Karpas-422 (cell line): ENCODE measurements around the gene KLHL28. TPM values are rescaled to one million over a fixed set of nuclear protein-coding genes. Genes with fewer than 3 reads are reported as not detected.

Experiments
- DNase-seq: peaks from one replicate; pipeline ENCODE4 v3.0.0-alpha.2; 2015
- H2AFZ ChIP-seq: fragments of 200-600 bp; sonication (generic); 2 replicates; pipeline ENCODE4 v1.6.1; 2014; ENCODE audit warnings: antibody characterized with exemption, low read length, mixed read lengths
- H3K27ac ChIP-seq: fragments of 200-600 bp; sonication (generic); 2 replicates; pipeline ENCODE4 v1.5.1; 2014; ENCODE audit warnings: mild to moderate bottlenecking, low read length, moderate library complexity
- H3K27me3 ChIP-seq: fragments of 200-600 bp; sonication (generic); 2 replicates; pipeline ENCODE4 v1.6.1; 2014; ENCODE audit warnings: low read length, mixed read lengths
- H3K36me3 ChIP-seq: fragments of 200-600 bp; sonication (generic); 2 replicates; pipeline ENCODE4 v1.6.1; 2014; ENCODE audit warnings: low read length, mixed read lengths; ENCODE audit not compliant: insufficient read depth
- H3K4me1 ChIP-seq: fragments of 200-600 bp; sonication (generic); 2 replicates; pipeline ENCODE4 v1.6.1; 2014; ENCODE audit warnings: mild to moderate bottlenecking, low read length, mixed read lengths
- H3K4me2 ChIP-seq: fragments of 200-600 bp; sonication (generic); 2 replicates; pipeline ENCODE4 v1.6.1; 2014; ENCODE audit warnings: low read length, low read depth, mild to moderate bottlenecking; ENCODE audit not compliant: poor library complexity, severe bottlenecking
- H3K4me3 ChIP-seq: fragments of 200-600 bp; sonication (generic); 2 replicates; pipeline ENCODE4 v1.5.1; 2014; ENCODE audit warnings: mild to moderate bottlenecking, antibody characterized with exemption, low read length, mixed read lengths
- H3K79me2 ChIP-seq: fragments of 200-600 bp; sonication (generic); 2 replicates; pipeline ENCODE4 v1.6.1; 2014; ENCODE audit warnings: mild to moderate bottlenecking, low read length, mixed read lengths
- H3K9ac ChIP-seq: fragments of 200-600 bp; sonication (generic); 2 replicates; pipeline ENCODE4 v1.6.0; 2014; ENCODE audit warnings: low read length
- H3K9me2 ChIP-seq: fragments of 200-600 bp; sonication (generic), shearing (Covaris generic); replicated peaks from 2 replicates; pipeline ENCODE4 v1.6.0; 2014; ENCODE audit warnings: mild to moderate bottlenecking, low read length, moderate library complexity; ENCODE audit not compliant: insufficient read depth
- H3K9me3 ChIP-seq: fragments of 300-700, 200-600 bp; sonication (generic); 2 replicates; pipeline ENCODE4 v1.6.1; 2014; ENCODE audit warnings: low read length, mixed read lengths
- H4K20me1 ChIP-seq: fragments of 200-600 bp; sonication (generic); 2 replicates; pipeline ENCODE4 v1.6.1; 2014; ENCODE audit warnings: mild to moderate bottlenecking, antibody characterized with exemption, low read length, low read depth; ENCODE audit not compliant: insufficient read depth
- total RNA-seq: library from RNA; depleted of rRNA; stranded (reverse); fragments of >200 nt; shearing (Covaris generic); gene quantifications from 2 replicates; pipeline ENCODE4 v1.2.3, GENCODE V29; 2014; ENCODE audit warnings: low replicate concordance

Gene KLHL28
- total RNA-seq, 1 experiment from 2014 or later, result 31.4 TPM

DNA sequence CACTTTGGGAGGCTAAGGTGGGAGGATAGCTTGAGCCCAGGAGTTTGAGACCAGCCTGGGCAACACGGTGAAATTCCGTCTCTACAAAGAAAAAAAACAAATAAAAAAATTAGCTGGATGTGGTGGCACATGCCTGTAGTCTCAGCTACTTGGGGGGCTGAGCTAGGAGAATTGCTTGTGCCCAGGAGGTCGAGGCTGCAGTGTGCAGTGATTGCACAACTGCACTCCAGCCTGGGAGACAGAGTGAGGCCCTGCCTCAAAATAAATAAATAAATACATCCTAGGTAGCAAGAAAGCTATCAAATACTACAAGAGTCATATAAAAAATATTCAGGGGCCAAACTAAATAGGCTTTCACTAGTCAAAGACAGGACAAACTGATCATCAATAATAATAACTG lies 6.2 kb downstream of the KLHL28 start:
- H3K36me3 ChIP-seq, result peaks cover 49% of the 10 kb centered on the region
- H3K9me2 ChIP-seq, result no peaks in the 10 kb centered on the region
- no peaks in the 10 kb centered on the region for H3K9me3 ChIP-seq
- H2AFZ ChIP-seq, result no peak overlapping the region
- H3K9ac ChIP-seq, result no peak overlapping the region
- H3K79me2 ChIP-seq, result peaks cover 99% of the 10 kb centered on the region
- peaks cover 30% of the 10 kb centered on the region for H3K4me1 ChIP-seq
- no peak overlapping the region for H3K27ac ChIP-seq
- DNase-seq, result no peak
- H3K4me3 ChIP-seq, result no peak overlapping the region
- H3K4me2 ChIP-seq, result no peak overlapping the region
- H4K20me1 ChIP-seq, result no peaks in the 10 kb centered on the region; the same call in 1 of the 2 replicates
- no peaks in the 10 kb centered on the region for H3K27me3 ChIP-seq

DNA sequence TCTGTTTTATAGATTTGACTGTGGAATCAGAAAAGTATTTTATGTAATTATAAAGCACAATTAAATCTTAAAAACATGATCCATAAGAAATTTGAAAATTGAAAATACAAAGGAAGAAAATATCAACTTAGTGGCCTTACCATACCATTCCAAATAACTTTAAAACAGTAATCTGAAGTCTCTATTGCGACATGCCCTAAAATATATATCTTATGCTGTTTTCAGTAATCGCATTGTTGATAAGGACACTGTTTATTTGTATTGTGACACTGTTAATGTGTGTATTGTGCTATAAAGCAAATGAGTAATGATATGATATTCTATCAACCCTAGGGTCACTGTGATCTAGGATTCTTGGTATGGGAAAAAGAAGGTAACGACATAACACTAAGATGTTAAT lies 7.0 kb downstream of the KLHL28 start:
- H3K27ac ChIP-seq, result no peak overlapping the region
- no peak for DNase-seq
- no peaks in the 10 kb centered on the region for H3K9me2 ChIP-seq
- H3K4me3 ChIP-seq, result no peak overlapping the region
- H2AFZ ChIP-seq, result no peak overlapping the region
- peaks cover 99% of the 10 kb centered on the region for H3K79me2 ChIP-seq
- no peak overlapping the region for H3K4me2 ChIP-seq
- no peaks in the 10 kb centered on the region for H3K9me3 ChIP-seq
- no peaks in the 10 kb centered on the region for H3K27me3 ChIP-seq
- H3K36me3 ChIP-seq, result peaks cover 55% of the 10 kb centered on the region
- H4K20me1 ChIP-seq, result no peaks in the 10 kb centered on the region
- H3K4me1 ChIP-seq, result peaks cover 22% of the 10 kb centered on the region
- H3K9ac ChIP-seq, result no peak overlapping the region

DNA sequence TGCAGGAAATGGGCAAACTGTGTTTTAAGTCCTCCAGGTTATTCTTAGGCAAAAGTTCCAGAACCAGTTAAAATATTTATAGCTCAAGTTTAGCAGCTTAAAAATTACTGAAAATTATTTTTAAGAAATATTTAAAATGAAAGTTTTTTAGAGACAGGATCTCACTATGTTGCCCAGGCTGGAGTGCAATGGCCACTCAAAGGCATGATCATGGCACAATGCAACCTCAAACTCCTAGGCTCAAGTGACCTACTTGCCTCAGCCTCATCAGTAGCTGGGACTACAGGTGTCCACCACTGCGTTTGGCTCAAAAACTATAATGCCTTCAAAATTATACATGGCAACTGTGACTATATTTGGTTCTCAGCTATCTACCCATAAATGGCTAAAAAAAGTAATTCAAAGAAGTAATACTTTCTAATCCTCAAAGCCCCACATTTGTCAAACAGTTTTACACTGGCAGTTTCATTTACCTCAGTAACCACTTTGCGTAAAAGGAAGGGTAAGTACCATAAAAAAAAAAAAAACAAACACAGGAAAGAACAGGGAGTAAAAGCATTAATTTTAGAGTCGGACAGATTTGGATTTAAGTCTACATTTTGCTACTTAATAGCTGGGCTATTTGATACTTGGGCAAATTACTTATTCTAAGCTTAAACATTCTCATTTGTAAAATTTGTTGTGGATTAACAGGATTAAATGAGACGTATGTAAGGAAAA lies 9.2 kb downstream of the KLHL28 start:
- peaks cover 99% of the 10 kb centered on the region for H3K79me2 ChIP-seq
- H3K9ac ChIP-seq, result no peak overlapping the region
- peaks cover 1% of the 10 kb centered on the region; the same call in 1 of the 2 replicates for H3K4me1 ChIP-seq
- no peaks in the 10 kb centered on the region for H3K9me2 ChIP-seq
- H3K27me3 ChIP-seq, result no peaks in the 10 kb centered on the region
- no peak overlapping the region for H2AFZ ChIP-seq
- no peak overlapping the region for H3K4me3 ChIP-seq
- no peaks in the 10 kb centered on the region for H3K9me3 ChIP-seq
- H3K27ac ChIP-seq, result no peak overlapping the region
- no peak overlapping the region for H3K4me2 ChIP-seq
- no peak for DNase-seq
- peaks cover 74% of the 10 kb centered on the region for H3K36me3 ChIP-seq
- no peaks in the 10 kb centered on the region for H4K20me1 ChIP-seq

DNA sequence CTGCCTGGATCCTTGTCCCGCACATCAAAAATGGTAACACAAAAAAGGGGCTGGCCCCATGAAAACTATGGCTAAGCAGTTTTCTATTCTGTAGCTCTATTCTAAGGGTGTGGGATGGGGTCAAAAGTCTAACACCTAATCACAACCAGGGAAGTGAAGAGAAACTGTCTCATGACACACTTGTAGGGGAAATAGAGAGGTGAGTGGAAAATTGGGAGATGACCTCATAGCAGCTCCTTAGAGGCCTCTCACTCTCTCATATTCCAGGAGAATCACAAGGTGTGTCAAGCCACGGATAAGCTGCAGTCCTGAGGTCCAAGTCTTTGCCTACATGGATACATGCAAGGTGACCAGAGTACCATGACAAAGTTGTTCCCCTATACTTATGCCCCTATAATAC lies 10.7 kb downstream of the KLHL28 start:
- H3K36me3 ChIP-seq, result peaks cover 76% of the 10 kb centered on the region
- peaks cover 97% of the 10 kb centered on the region for H3K79me2 ChIP-seq
- H3K9me3 ChIP-seq, result no peaks in the 10 kb centered on the region
- H4K20me1 ChIP-seq, result no peaks in the 10 kb centered on the region
- no peak overlapping the region for H3K4me2 ChIP-seq
- H3K27ac ChIP-seq, result no peak overlapping the region
- H3K9me2 ChIP-seq, result no peaks in the 10 kb centered on the region
- H3K4me3 ChIP-seq, result no peak overlapping the region
- H2AFZ ChIP-seq, result no peak overlapping the region
- no peaks in the 10 kb centered on the region for H3K27me3 ChIP-seq
- H3K9ac ChIP-seq, result no peak overlapping the region
- no peaks in the 10 kb centered on the region for H3K4me1 ChIP-seq
- no peak for DNase-seq

DNA sequence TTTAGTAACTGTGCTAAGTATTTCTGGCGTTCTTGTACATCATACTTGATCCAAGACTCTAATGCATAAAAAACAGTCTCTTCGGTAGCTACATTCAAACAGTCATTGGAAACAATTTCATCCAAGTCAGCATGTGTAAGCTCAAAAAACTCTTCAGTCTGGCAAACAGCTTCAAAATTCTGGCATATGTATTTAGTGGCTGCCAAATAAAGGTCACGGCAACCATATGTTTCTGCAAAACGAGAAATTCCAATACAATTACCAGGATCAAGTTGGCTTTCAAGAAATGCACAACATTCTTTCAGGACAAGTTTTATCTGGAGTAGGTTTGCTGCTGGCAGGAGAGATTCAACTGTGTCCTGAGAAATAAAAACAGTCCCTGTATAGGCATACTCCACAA lies 16.5 kb downstream of the KLHL28 start:
- no peak overlapping the region for H3K27ac ChIP-seq
- no peaks in the 10 kb centered on the region for H3K4me1 ChIP-seq
- H3K9me3 ChIP-seq, result no peaks in the 10 kb centered on the region
- H3K4me3 ChIP-seq, result no peak overlapping the region
- H2AFZ ChIP-seq, result no peak overlapping the region
- no peaks in the 10 kb centered on the region for H4K20me1 ChIP-seq
- no peak overlapping the region for H3K4me2 ChIP-seq
- peaks cover 91% of the 10 kb centered on the region for H3K79me2 ChIP-seq
- no peak for DNase-seq
- H3K9me2 ChIP-seq, result no peaks in the 10 kb centered on the region
- H3K36me3 ChIP-seq, result peaks cover 74% of the 10 kb centered on the region
- H3K27me3 ChIP-seq, result no peaks in the 10 kb centered on the region
- no peak overlapping the region for H3K9ac ChIP-seq

DNA sequence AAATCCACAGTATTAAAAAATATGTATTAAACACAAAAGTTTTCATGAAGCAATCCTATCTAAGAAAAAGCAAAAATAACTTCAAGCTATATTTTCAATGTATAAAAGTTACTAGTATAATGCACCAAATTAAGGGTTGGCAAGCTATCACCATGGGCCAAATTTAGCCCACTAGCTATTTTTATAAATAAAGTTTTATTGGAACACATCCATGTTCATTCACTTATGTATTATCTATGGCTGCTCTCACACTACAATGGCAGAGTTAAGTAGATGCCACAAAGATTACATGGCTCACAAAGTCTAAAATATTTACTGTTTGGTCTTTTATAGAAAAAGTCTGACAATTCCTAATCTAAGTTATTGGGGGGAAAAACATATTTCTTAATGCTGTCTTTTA lies 17.6 kb downstream of the KLHL28 start:
- Histone ChIP-seq H3K27me3 (no peaks in the 10 kb centered on the region), H3K9me3 (no peaks in the 10 kb centered on the region), H3K79me2 (peaks cover 91% of the 10 kb centered on the region), H4K20me1 (no peaks in the 10 kb centered on the region), H2AFZ (no peak overlapping the region), H3K4me3 (no peak overlapping the region), H3K9ac (no peak overlapping the region), H3K9me2 (no peaks in the 10 kb centered on the region), H3K36me3 (peaks cover 76% of the 10 kb centered on the region), H3K4me2 (no peak overlapping the region), H3K4me1 (no peaks in the 10 kb centered on the region), H3K27ac (no peak overlapping the region)
- DNase-seq, result no peak

DNA sequence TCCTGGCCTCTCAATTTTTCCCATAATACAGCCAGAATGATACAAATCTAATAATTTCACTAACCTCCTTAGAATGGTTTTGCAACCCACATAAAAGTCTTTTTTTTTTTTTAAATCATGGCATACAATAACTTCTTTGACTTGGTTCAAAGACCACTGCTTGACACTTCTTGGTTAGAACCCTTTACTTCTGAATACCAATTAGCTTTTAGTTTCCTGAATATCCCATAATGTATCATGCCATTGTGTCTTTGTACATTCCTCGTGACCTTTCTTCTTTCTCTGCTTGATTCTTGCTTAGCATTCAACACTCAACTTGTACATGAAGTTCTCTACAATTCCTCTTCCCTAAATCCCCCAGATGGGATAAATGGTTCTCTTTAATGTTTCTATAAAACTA lies 19.3 kb downstream of the KLHL28 start:
- H2AFZ ChIP-seq, result no peak overlapping the region
- H3K4me3 ChIP-seq, result no peak overlapping the region
- no peaks in the 10 kb centered on the region for H3K9me2 ChIP-seq
- no peak overlapping the region for H3K9ac ChIP-seq
- H3K4me2 ChIP-seq, result no peak overlapping the region
- peaks cover 74% of the 10 kb centered on the region for H3K36me3 ChIP-seq
- H3K4me1 ChIP-seq, result no peaks in the 10 kb centered on the region
- H3K79me2 ChIP-seq, result peaks cover 89% of the 10 kb centered on the region
- H3K27ac ChIP-seq, result no peak overlapping the region
- no peaks in the 10 kb centered on the region for H3K9me3 ChIP-seq
- H3K27me3 ChIP-seq, result no peaks in the 10 kb centered on the region
- no peak for DNase-seq
- H4K20me1 ChIP-seq, result no peaks in the 10 kb centered on the region

DNA sequence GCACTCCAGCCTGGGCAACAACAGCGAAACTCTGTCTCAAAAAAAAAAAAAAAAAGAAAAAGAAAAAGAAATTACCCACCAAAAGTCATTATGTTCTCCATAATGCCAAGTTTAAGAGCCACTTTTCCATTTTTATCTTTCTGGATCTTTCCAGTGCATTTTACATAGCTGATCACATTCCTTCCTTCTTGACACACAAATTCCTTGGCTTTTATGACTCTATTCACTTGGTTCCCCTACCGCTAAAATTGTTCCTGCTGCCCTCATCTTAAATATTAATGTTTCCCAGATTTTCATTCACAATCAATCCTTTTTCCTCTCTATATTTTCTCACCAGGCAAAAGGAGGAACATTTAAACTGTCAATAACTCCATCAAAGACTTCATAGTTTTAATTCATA lies 20.2 kb downstream of the KLHL28 start:
- no peak overlapping the region for H3K27ac ChIP-seq
- H4K20me1 ChIP-seq, result no peaks in the 10 kb centered on the region
- no peak overlapping the region for H2AFZ ChIP-seq
- no peaks in the 10 kb centered on the region for H3K9me3 ChIP-seq
- H3K36me3 ChIP-seq, result peaks cover 68% of the 10 kb centered on the region
- H3K27me3 ChIP-seq, result no peaks in the 10 kb centered on the region
- H3K4me3 ChIP-seq, result no peak overlapping the region
- no peaks in the 10 kb centered on the region for H3K9me2 ChIP-seq
- no peak overlapping the region for H3K9ac ChIP-seq
- H3K79me2 ChIP-seq, result peaks cover 86% of the 10 kb centered on the region
- H3K4me2 ChIP-seq, result no peak overlapping the region
- no peak for DNase-seq
- no peaks in the 10 kb centered on the region for H3K4me1 ChIP-seq
